ENCODE data around the gene RHOB. TPM values are rescaled to one million over a fixed set of nuclear protein-coding genes. Genes with fewer than 3 reads are reported as not detected.

The RHOB gene
- total RNA-seq, 2 experiments from 2014 or later: 14.2 to 15.4 TPM

DNA sequence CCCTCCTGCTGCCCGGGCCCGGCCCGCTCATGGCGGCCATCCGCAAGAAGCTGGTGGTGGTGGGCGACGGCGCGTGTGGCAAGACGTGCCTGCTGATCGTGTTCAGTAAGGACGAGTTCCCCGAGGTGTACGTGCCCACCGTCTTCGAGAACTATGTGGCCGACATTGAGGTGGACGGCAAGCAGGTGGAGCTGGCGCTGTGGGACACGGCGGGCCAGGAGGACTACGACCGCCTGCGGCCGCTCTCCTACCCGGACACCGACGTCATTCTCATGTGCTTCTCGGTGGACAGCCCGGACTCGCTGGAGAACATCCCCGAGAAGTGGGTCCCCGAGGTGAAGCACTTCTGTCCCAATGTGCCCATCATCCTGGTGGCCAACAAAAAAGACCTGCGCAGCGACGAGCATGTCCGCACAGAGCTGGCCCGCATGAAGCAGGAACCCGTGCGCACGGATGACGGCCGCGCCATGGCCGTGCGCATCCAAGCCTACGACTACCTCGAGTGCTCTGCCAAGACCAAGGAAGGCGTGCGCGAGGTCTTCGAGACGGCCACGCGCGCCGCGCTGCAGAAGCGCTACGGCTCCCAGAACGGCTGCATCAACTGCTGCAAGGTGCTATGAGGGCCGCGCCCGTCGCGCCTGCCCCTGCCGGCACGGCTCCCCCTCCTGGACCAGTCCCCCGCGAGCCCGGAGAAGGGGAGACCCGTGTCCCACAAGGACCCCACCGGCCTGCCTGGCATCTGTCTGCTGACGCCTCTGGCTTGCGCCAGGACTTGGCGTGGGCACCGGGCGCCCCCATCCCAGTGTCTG is 767 bp downstream of the RHOB start:
- intact Hi-C loops (cut with micrococcal nuclease): no loop called here
- Mint-ChIP-seq H3K27me3 (peaks cover 6% of the 10 kb centered on the region), H3K27ac (peak overlapping the region; percentile 64), H3K4me1 (ENCODE audit: low read depth) (peaks cover 8% of the 10 kb centered on the region), H3K36me3 (ENCODE audit: low read depth) (peaks cover 4% of the 10 kb centered on the region), H3K4me3 (peak overlapping the region; percentile 80), H3K9me3 (no peaks in the 10 kb centered on the region)
- peak; percentile 3 for ATAC-seq
- TF ChIP-seq, protein P1, sequence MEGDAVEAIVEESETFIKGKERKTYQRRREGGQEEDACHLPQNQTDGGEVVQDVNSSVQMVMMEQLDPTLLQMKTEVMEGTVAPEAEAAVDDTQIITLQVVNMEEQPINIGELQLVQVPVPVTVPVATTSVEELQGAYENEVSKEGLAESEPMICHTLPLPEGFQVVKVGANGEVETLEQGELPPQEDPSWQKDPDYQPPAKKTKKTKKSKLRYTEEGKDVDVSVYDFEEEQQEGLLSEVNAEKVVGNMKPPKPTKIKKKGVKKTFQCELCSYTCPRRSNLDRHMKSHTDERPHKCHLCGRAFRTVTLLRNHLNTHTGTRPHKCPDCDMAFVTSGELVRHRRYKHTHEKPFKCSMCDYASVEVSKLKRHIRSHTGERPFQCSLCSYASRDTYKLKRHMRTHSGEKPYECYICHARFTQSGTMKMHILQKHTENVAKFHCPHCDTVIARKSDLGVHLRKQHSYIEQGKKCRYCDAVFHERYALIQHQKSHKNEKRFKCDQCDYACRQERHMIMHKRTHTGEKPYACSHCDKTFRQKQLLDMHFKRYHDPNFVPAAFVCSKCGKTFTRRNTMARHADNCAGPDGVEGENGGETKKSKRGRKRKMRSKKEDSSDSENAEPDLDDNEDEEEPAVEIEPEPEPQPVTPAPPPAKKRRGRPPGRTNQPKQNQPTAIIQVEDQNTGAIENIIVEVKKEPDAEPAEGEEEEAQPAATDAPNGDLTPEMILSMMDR (IDR thresholded peaks at IDR 0.05): no peak
- peak; percentile 43 for DNase-seq
- ChIA-PET POLR2A (interaction anchor here (0.6 to 2.7 kb wide), 17 partner anchors 10 to 227 kb away, joined by 3 to 14 read pairs (median 4); partner anchors contain the start of gene HS1BP3), CTCF (interaction anchor here (1.1 to 10.2 kb wide), 12 partner anchors 10 to 474 kb away, joined by 3 to 117 read pairs (median 4); partner anchors contain the start of genes HS1BP3 and SDC1)

DNA sequence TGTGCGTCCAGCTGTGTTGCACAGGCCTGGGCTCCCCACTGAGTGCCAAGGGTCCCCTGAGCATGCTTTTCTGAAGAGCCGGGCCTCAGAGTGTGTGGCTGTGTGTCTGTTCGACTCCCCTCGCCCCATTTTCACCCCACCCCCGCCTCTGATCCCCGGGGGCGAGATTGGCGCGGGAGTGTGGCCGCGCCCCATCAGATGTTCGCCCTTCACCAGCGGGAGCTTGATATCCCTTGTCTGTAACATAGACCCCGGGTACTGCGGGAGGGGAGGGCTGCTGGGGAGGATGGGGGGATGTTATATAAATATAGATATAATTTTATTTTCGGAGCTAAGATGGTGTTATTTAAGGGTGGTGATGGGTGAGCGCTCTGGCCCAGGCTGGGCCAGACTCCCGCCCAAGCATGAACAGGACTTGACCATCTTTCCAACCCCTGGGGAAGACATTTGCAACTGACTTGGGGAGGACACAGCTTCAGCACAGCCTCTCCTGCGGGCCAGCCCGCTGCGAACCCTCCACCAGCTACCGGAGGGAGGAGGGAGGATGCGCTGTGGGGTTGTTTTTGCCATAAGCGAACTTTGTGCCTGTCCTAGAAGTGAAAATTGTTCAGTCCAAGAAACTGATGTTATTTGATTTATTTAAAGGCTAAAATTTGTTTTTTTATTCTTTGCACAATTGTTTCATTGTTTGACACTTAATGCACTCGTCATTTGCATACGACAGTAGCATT is 1.5 kb downstream of the RHOB start:
- ChIA-PET POLR2A (interaction anchor here (1.0 to 2.7 kb wide), 6 partner anchors 9 to 227 kb away, joined by 3 to 14 read pairs (median 4); partner anchors contain the start of gene HS1BP3), CTCF (interaction anchor here (1.1 to 10.2 kb wide), 8 partner anchors 9 to 203 kb away, joined by 3 to 117 read pairs (median 8); partner anchors contain the start of gene HS1BP3)
- peaks cover 8% of the 10 kb centered on the region for H3K4me1 Mint-ChIP-seq (ENCODE audit: low read depth)
- DNase-seq (no peak), ATAC-seq (no peak)
- peak overlapping the region; percentile 80 for H3K4me3 Mint-ChIP-seq
- H3K9me3 Mint-ChIP-seq: no peaks in the 10 kb centered on the region
- peaks cover 4% of the 10 kb centered on the region for H3K36me3 Mint-ChIP-seq (ENCODE audit: low read depth)
- TF ChIP-seq, protein P1 (IDR thresholded peaks at IDR 0.05): no peak
- peaks cover 11% of the 10 kb centered on the region for H3K27me3 Mint-ChIP-seq
- intact Hi-C loops (cut with micrococcal nuclease): no loop called here
- no peak overlapping the region for H3K27ac Mint-ChIP-seq

DNA sequence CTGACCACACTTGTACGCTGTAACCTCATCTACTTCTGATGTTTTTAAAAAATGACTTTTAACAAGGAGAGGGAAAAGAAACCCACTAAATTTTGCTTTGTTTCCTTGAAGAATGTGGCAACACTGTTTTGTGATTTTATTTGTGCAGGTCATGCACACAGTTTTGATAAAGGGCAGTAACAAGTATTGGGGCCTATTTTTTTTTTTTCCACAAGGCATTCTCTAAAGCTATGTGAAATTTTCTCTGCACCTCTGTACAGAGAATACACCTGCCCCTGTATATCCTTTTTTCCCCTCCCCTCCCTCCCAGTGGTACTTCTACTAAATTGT is 2.1 kb downstream of the RHOB start:
- POLR2A ChIA-PET: interaction anchor here (0.6 to 2.7 kb wide), 3 partner anchors 8 to 129 kb away, joined by 3 to 12 read pairs (median 4); no protein-coding TSS in a partner anchor

DNA sequence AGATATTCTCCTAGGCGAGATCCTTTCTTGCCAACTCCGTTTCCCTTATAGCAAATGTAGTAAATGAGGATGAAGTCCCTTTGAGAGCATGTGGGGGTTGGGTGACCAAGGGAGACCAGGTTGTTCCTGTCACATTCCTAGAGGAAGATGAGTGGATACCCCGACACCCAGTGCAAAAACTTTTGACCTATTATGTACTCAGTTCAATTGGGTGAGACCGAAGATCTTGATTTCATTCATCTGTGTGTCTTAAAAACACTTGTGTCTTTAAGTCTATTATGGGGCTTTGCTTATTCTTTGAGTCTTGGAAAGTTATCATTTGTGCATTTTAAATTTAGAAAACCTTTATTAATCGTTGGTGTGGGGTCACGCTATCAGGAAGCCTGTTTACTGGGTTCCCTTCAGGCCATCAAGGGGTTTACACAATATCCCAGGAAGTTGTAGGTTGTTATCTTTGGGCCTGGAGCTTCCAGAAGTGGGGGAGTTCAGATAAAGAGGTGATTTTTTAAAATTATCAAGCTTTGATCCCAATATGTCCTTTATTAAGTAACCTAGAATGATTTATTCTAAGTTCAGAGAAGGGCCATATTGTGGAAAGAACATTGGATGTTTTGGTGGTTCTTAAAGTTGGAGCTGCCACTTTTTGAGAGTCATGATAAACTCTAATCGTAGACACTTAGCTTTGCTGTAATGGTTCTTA is 2.8 kb downstream of the RHOB start:
- TF ChIP-seq, protein P1 (IDR thresholded peaks at IDR 0.05): no peak
- ChIA-PET CTCF (interaction anchor here (1.4 to 10.2 kb wide), 3 partner anchors 193 to 212 kb away, joined by 4 to 117 read pairs (median 11); partner anchors contain the start of gene HS1BP3), POLR2A (interaction anchor here (0.6 kb wide), 1 partner anchor 8 kb away, joined by 4 read pairs; no protein-coding TSS in a partner anchor)
- Mint-ChIP-seq H3K4me3 (no peak overlapping the region), H3K9me3 (no peaks in the 10 kb centered on the region), H3K4me1 (ENCODE audit: low read depth) (peaks cover 8% of the 10 kb centered on the region), H3K36me3 (ENCODE audit: low read depth) (peaks cover 4% of the 10 kb centered on the region), H3K27me3 (peaks cover 13% of the 10 kb centered on the region), H3K27ac (no peak overlapping the region)
- ATAC-seq: no peak
- no peak for DNase-seq
- intact Hi-C loops (cut with micrococcal nuclease): no loop called here

More for the DNA sequence above, 2.1 kb downstream of the RHOB start:
- DNase-seq: no peak
- Mint-ChIP-seq H3K9me3 (no peaks in the 10 kb centered on the region), H3K27ac (no peak overlapping the region), H3K4me3 (peak overlapping the region; percentile 17), H3K4me1 (ENCODE audit: low read depth) (peaks cover 8% of the 10 kb centered on the region), H3K27me3 (peaks cover 13% of the 10 kb centered on the region), H3K36me3 (ENCODE audit: low read depth) (peaks cover 4% of the 10 kb centered on the region)
- no peak for ATAC-seq
- TF ChIP-seq, protein P1 (IDR thresholded peaks at IDR 0.05): no peak
- CTCF ChIA-PET: interaction anchor here (2.5 to 10.2 kb wide), 3 partner anchors 186 to 202 kb away, joined by 10 to 117 read pairs (median 11); partner anchors contain the start of gene HS1BP3
- intact Hi-C loops (cut with micrococcal nuclease): no loop called here

Data from activated CD8-positive, alpha-beta T cell treated with anti-CD3 and anti-CD28 coated beads for 36 hours (primary cell).